Measurements from ENCODE around the gene PRKAR2A.
"Not testable (repeated sequence)": the region's sequence is repeated elsewhere in the genome, so short reads cannot be mapped to it uniquely, and the experiment has no call there.

DNA sequence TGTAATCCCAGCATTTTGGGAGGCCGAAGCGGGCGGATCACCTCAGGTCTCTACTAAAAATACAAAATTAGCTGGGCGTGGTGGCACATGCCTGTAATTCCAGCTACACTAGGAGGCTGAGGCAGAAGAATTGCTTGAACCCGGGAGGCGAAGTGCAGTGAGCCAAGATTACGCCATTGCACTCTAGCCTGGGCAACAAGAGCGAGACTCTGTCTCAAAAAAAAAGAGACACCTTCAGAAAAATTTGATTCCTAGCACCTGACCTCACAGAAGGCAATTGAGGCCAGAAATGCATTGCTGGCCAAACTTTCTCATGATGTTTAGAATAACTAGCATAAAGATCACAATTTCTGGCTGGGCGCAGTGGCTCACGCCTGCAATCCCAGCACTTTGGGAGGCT, 106.4 kb downstream of the PRKAR2A start:
- TF ChIP-seq, protein P1, sequence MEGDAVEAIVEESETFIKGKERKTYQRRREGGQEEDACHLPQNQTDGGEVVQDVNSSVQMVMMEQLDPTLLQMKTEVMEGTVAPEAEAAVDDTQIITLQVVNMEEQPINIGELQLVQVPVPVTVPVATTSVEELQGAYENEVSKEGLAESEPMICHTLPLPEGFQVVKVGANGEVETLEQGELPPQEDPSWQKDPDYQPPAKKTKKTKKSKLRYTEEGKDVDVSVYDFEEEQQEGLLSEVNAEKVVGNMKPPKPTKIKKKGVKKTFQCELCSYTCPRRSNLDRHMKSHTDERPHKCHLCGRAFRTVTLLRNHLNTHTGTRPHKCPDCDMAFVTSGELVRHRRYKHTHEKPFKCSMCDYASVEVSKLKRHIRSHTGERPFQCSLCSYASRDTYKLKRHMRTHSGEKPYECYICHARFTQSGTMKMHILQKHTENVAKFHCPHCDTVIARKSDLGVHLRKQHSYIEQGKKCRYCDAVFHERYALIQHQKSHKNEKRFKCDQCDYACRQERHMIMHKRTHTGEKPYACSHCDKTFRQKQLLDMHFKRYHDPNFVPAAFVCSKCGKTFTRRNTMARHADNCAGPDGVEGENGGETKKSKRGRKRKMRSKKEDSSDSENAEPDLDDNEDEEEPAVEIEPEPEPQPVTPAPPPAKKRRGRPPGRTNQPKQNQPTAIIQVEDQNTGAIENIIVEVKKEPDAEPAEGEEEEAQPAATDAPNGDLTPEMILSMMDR (conservative IDR thresholded peaks at IDR 0.05 in 1 of 2, IDR thresholded peaks at IDR 0.05 in 1 of 2; ENCODE audit: extremely low read depth in 1 of 2, insufficient read depth in 1 of 2, low read depth in 1 of 2, low read length in 2 of 2) = not testable (repeated sequence)
- not testable (repeated sequence) for TF ChIP-seq EZH2 (IDR thresholded peaks at IDR 0.05; ENCODE audit: borderline replicate concordance, low read length)

Data from mammary epithelial cell (primary cell).